Measurements from ENCODE around the gene SLC9B1. TPM values are rescaled to one million over a fixed set of nuclear protein-coding genes. Genes with fewer than 3 reads are reported as not detected.
"Not testable (repeated sequence)": the region's sequence is repeated elsewhere in the genome, so short reads cannot be mapped to it uniquely, and the experiment has no call there.

Gene SLC9B1
- total RNA-seq, 1 experiment from 2014 or later, result 0.62 TPM

DNA sequence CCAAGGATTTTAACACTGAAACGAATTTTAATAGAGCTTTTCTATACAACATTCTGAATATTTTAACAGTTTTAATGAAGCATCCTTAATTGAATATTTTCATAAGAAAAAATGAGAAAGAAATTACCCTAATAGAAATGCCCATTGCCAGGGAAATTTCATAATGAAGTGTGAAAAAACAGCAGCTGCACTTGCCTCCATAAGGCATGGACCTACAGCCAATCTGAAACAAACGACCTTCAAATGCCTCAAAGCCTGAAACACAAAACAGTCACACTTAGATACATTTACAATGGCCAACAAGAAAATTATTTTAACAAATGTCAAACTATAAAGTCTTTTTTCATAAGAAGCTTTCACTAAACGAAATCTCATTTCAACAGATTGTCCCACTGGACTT, 74.4 kb downstream of the SLC9B1 start:
- Histone ChIP-seq H3K27ac (ENCODE audit: low read depth, low read length, poor library complexity, severe bottlenecking) (no peak overlapping the region), H3K36me3 (ENCODE audit: insufficient read depth, low read length, poor library complexity, severe bottlenecking) (no peaks in the 10 kb centered on the region), H3K27me3 (replicated peaks; ENCODE audit: insufficient read depth, low read depth, low read length, poor library complexity) (no peaks in the 10 kb centered on the region), H3K4me1 (ENCODE audit: insufficient read depth, low read length, poor library complexity, severe bottlenecking) (no peaks in the 10 kb centered on the region), H3K9me3 (ENCODE audit: low read depth, low read length, poor library complexity, severe bottlenecking) (no peaks in the 10 kb centered on the region), H3K4me3 (ENCODE audit: low read depth, low read length, poor library complexity, severe bottlenecking) (no peak overlapping the region)
- ChIA-PET POLR2A (ENCODE audit: low non-redundant PET) (no interaction called here), CTCF (no interaction called here)
- TF ChIP-seq, protein P1, sequence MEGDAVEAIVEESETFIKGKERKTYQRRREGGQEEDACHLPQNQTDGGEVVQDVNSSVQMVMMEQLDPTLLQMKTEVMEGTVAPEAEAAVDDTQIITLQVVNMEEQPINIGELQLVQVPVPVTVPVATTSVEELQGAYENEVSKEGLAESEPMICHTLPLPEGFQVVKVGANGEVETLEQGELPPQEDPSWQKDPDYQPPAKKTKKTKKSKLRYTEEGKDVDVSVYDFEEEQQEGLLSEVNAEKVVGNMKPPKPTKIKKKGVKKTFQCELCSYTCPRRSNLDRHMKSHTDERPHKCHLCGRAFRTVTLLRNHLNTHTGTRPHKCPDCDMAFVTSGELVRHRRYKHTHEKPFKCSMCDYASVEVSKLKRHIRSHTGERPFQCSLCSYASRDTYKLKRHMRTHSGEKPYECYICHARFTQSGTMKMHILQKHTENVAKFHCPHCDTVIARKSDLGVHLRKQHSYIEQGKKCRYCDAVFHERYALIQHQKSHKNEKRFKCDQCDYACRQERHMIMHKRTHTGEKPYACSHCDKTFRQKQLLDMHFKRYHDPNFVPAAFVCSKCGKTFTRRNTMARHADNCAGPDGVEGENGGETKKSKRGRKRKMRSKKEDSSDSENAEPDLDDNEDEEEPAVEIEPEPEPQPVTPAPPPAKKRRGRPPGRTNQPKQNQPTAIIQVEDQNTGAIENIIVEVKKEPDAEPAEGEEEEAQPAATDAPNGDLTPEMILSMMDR (conservative IDR thresholded peaks at IDR 0.05; ENCODE audit: low read depth, low read length), result no peak
- TF ChIP-seq EZH2 (IDR thresholded peaks at IDR 0.05; ENCODE audit: borderline replicate concordance, low read depth, low read length, poor library complexity, severe bottlenecking), result no peak
- DNase-seq (ENCODE audit: low spot score), result no peak
- intact Hi-C loops (cut with micrococcal nuclease; ENCODE audit: unreplicated experiment), result no loop called here
- BruUV-seq (replicated peaks), result no TSS peak

DNA sequence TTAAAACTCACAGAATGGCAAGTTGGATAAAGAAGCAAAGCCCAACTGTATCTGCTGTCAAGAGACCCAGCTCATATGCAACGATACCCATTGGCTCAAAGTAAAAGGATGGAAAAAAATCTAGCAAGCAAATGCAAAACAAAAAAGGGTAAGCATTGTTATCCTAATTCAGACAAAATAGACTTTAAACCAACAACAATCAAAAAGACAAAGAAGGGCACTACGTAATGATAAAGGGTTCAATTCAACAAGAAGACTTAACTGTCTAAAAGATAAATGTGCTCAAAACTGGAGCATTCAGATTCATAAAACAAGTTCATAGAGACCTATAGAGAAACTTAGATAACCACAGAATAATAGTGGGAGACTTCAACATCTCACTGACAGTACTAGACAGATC, 81.4 kb downstream of the SLC9B1 start:
- H3K4me1 ChIP-seq (ENCODE audit: insufficient read depth, low read length, poor library complexity, severe bottlenecking); POLR2A ChIA-PET (ENCODE audit: low non-redundant PET); H3K36me3 ChIP-seq (ENCODE audit: insufficient read depth, low read length, poor library complexity, severe bottlenecking); H3K9me3 ChIP-seq (ENCODE audit: low read depth, low read length, poor library complexity, severe bottlenecking); intact Hi-C loops (cut with micrococcal nuclease; ENCODE audit: unreplicated experiment); H3K27me3 ChIP-seq (replicated peaks; ENCODE audit: insufficient read depth, low read depth, low read length, poor library complexity); H3K27ac ChIP-seq (ENCODE audit: low read depth, low read length, poor library complexity, severe bottlenecking); DNase-seq (ENCODE audit: low spot score); H3K4me3 ChIP-seq (ENCODE audit: low read depth, low read length, poor library complexity, severe bottlenecking); CTCF ChIA-PET; BruUV-seq (replicated peaks): not testable (repeated sequence)

DNA sequence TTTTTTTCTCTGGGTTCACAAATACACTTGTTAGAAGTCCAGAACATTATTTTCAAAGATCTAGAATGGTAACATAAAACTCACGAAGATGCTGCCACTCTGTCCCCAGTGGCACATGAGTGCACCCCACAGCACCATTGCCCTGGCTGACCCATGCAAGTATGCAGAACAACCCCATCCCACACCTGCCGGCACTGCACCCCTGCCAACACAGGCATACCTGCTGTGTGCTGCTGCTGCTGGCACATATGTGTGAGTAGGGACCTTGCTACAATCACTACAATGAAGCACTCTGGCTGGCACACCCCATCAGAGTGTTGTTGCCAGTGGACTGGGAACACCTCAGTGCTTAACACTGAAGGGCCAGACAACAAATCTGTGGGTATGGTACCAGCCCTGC, 83.8 kb downstream of the SLC9B1 start:
- Histone ChIP-seq H3K27me3 (replicated peaks; ENCODE audit: insufficient read depth, low read depth, low read length, poor library complexity) (no peaks in the 10 kb centered on the region), H3K4me3 (ENCODE audit: low read depth, low read length, poor library complexity, severe bottlenecking) (no peak overlapping the region), H3K27ac (ENCODE audit: low read depth, low read length, poor library complexity, severe bottlenecking) (no peak overlapping the region), H3K4me1 (ENCODE audit: insufficient read depth, low read length, poor library complexity, severe bottlenecking) (no peaks in the 10 kb centered on the region), H3K9me3 (ENCODE audit: low read depth, low read length, poor library complexity, severe bottlenecking) (no peaks in the 10 kb centered on the region), H3K36me3 (ENCODE audit: insufficient read depth, low read length, poor library complexity, severe bottlenecking) (no peaks in the 10 kb centered on the region)
- intact Hi-C loops (cut with micrococcal nuclease; ENCODE audit: unreplicated experiment), result no loop called here
- BruUV-seq (replicated peaks), result no TSS peak
- no peak for DNase-seq (ENCODE audit: low spot score)
- ChIA-PET POLR2A (ENCODE audit: low non-redundant PET) (no interaction called here), CTCF (no interaction called here)
- no peak for TF ChIP-seq EZH2 (IDR thresholded peaks at IDR 0.05; ENCODE audit: borderline replicate concordance, low read depth, low read length, poor library complexity, severe bottlenecking)
- TF ChIP-seq, protein P1 (conservative IDR thresholded peaks at IDR 0.05; ENCODE audit: low read depth, low read length), result no peak

- H3K4me1 ChIP-seq (ENCODE audit: insufficient read depth, low read length, poor library complexity, severe bottlenecking); DNase-seq (ENCODE audit: low spot score); H3K27me3 ChIP-seq (replicated peaks; ENCODE audit: insufficient read depth, low read depth, low read length, poor library complexity); BruUV-seq (replicated peaks); H3K36me3 ChIP-seq (ENCODE audit: insufficient read depth, low read length, poor library complexity, severe bottlenecking); CTCF ChIA-PET; H3K4me3 ChIP-seq (ENCODE audit: low read depth, low read length, poor library complexity, severe bottlenecking); H3K9me3 ChIP-seq (ENCODE audit: low read depth, low read length, poor library complexity, severe bottlenecking); POLR2A ChIA-PET (ENCODE audit: low non-redundant PET); H3K27ac ChIP-seq (ENCODE audit: low read depth, low read length, poor library complexity, severe bottlenecking): not testable (repeated sequence)
- intact Hi-C loops (cut with micrococcal nuclease; ENCODE audit: unreplicated experiment), result loop anchor here (10.0 kb wide), 1 partner anchor 295 kb away; no protein-coding TSS in a partner anchor
These were observed 99.8 kb downstream of the SLC9B1 start for GRCh38 chr4:102919697-102920096.

Data from A673 (cell line).